Ascending aorta (tissue), 2 donors: ENCODE data around the gene SLC6A7. TPM values are rescaled to one million over a fixed set of nuclear protein-coding genes. Genes with fewer than 3 reads are reported as not detected.
"Not testable (repeated sequence)": the region's sequence is repeated elsewhere in the genome, so short reads cannot be mapped to it uniquely, and the experiment has no call there.

Source experiments
- DNase-seq, 2 donors: peaks; one replicate each; pipeline ENCODE4 v3.0.0-alpha.2; 2019; ENCODE audit warnings: low spot score in 2 of 2
- H3K27ac ChIP-seq, 2 donors: fragments of 200-600 bp; sonication (generic); one replicate each; pipeline ENCODE4 v1.5.1; 2016 to 2017; ENCODE audit warnings: mild to moderate bottlenecking in 1 of 2
- H3K27me3 ChIP-seq: fragments of 200-600 bp; sonication (generic); one replicate; pipeline ENCODE4 v1.5.1; 2017
- H3K36me3 ChIP-seq, 2 donors: fragments of 200-600 bp; sonication (generic); one replicate each; pipeline ENCODE4 v1.5.1; 2016
- H3K4me1 ChIP-seq, 2 donors: fragments of 200-600 bp; sonication (generic); one replicate each; pipeline ENCODE4 v1.5.1; 2016 to 2017; ENCODE audit warnings: mild to moderate bottlenecking in 1 of 2
- H3K4me3 ChIP-seq, 2 donors: fragments of 200-600 bp; sonication (generic); one replicate each; pipeline ENCODE4 v1.5.1; 2016 to 2017; ENCODE audit warnings: mild to moderate bottlenecking in 1 of 2
- H3K9me3 ChIP-seq, 2 donors: fragments of 200-600 bp; sonication (generic); one replicate each; pipeline ENCODE4 v1.5.1; 2016
- intact Hi-C: fragments of 100-400 bp; cut with DNase I; formaldehyde crosslinking; loops from one replicate; pipeline ENCODE4 v1.15.1; 2023
- total RNA-seq: library from RNA; depleted of rRNA; stranded (reverse); fragments of >200 nt; gene quantifications from one replicate; pipeline ENCODE4 v1.1.0, GENCODE V29; 2016
- TF ChIP-seq, protein P1 (sequence below), 3 experiments: fragments of 200-600 bp in 2 of 3; fragments of 450-650 bp in 1 of 3; sonication (generic) in 2 of 3; IDR thresholded peaks; one replicate each; pipeline ENCODE4 v1.5.1; 2016 to 2019; ENCODE audit warnings: antibody characterized with exemption in 3 of 3, mild to moderate bottlenecking in 1 of 3, moderate library complexity in 1 of 3

The SLC6A7 gene
- total RNA-seq, 1 donor from 2014 or later: not detected

DNA sequence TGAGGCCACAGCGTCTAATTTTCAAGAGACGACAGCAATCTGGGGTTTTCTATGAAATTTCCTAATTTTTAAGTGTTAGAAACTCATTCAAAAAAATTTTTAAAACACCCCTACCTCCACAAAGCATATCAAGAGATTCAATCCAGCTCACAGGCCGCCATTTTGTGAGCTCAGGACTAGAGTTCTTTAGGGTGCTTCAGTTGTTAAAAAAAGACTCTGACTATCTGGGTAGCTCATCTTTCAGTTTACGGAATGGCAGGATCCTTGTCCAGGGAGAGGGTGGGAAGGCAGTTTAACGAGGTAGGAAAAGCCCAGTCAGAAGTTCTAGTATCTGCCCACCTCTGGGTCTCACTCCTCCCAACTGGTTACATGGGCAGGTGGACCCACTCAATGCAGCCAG lies 56.6 kb downstream of the SLC6A7 start:
- no peaks in the 10 kb centered on the region for H3K27me3 ChIP-seq
- H3K27ac ChIP-seq: no peak overlapping the region
- no peaks in the 10 kb centered on the region for H3K4me1 ChIP-seq
- no peak overlapping the region for H3K4me3 ChIP-seq
- TF ChIP-seq, protein P1, sequence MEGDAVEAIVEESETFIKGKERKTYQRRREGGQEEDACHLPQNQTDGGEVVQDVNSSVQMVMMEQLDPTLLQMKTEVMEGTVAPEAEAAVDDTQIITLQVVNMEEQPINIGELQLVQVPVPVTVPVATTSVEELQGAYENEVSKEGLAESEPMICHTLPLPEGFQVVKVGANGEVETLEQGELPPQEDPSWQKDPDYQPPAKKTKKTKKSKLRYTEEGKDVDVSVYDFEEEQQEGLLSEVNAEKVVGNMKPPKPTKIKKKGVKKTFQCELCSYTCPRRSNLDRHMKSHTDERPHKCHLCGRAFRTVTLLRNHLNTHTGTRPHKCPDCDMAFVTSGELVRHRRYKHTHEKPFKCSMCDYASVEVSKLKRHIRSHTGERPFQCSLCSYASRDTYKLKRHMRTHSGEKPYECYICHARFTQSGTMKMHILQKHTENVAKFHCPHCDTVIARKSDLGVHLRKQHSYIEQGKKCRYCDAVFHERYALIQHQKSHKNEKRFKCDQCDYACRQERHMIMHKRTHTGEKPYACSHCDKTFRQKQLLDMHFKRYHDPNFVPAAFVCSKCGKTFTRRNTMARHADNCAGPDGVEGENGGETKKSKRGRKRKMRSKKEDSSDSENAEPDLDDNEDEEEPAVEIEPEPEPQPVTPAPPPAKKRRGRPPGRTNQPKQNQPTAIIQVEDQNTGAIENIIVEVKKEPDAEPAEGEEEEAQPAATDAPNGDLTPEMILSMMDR (IDR thresholded peaks at IDR 0.05): no peak
- H3K36me3 ChIP-seq: no peaks in the 10 kb centered on the region
- intact Hi-C loops: no loop called here
- no peak for DNase-seq
- H3K9me3 ChIP-seq: no peaks in the 10 kb centered on the region

DNA sequence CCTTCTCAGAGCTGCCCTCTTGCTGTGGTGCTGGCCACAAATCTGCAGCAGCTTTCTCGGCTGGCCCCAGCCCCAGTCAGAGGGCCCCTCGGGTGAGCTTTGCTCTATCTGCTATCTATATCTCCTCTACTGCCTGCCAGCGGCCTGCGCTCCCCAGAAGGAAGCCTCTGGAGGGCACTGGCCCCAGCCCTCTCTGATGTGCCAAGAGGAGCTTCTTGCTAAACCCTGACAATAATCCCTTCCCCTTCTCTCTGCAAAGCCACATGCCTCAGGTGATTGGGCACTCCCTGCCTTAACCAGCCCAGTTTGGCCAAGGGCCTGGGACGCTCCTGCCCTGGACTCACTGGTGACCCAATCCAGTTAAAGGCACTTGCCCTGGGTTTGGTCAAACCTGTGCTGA lies 57.0 kb downstream of the SLC6A7 start:
- intact Hi-C loops: no loop called here
- no peaks in the 10 kb centered on the region for H3K36me3 ChIP-seq
- DNase-seq: no peak
- H3K4me3 ChIP-seq: no peak overlapping the region
- no peaks in the 10 kb centered on the region for H3K27me3 ChIP-seq
- TF ChIP-seq, protein P1 (IDR thresholded peaks at IDR 0.05): no peak
- no peaks in the 10 kb centered on the region for H3K9me3 ChIP-seq
- H3K4me1 ChIP-seq: no peaks in the 10 kb centered on the region
- no peak overlapping the region for H3K27ac ChIP-seq

DNA sequence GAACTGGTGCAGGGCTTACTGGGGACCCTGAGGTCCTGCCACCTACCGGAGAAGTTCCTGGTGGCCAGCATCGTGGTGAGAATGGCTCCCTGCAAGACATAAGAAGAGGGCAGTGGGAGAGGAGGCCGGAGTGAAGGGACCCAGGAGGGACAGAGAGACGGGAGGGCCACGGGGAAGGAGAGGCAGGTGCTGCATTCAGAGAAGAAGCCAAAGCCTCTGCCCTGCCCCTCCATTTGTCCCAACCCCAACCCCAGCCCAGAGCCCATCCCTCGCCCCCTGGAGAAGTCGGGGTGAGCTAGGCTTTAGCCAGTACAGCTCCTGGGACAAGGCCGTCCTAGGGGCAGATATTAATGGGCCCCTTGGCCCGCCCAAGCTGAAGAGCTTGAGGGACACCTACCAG lies 57.9 kb downstream of the SLC6A7 start:
- no peaks in the 10 kb centered on the region for H3K27me3 ChIP-seq
- intact Hi-C loops: no loop called here
- no peak overlapping the region for H3K27ac ChIP-seq
- H3K36me3 ChIP-seq: no peaks in the 10 kb centered on the region
- no peaks in the 10 kb centered on the region for H3K4me1 ChIP-seq
- DNase-seq: no peak
- TF ChIP-seq, protein P1 (IDR thresholded peaks at IDR 0.05): no peak
- H3K4me3 ChIP-seq: no peak overlapping the region
- H3K9me3 ChIP-seq: no peaks in the 10 kb centered on the region

DNA sequence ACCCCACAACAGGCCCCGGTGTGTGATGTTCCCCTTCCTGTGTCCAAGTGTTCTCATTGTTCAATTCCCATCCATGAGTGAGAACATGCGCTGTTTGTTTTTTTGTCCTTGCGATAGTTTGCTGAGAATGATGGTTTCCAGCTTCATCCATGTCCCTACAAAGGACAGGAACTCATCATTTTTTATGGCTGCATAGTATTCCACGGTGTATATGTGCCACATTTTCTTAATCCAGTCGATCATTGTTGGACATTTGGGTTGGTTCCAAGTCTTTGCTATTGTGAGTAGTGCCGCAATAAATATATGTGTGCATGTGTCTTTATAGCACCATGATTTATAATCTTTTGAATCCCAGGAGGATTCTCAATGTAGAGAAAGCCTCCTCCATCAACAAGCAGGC lies 58.6 kb downstream of the SLC6A7 start:
- H3K27ac ChIP-seq, H3K9me3 ChIP-seq, intact Hi-C loops, H3K4me1 ChIP-seq, H3K4me3 ChIP-seq, H3K36me3 ChIP-seq, H3K27me3 ChIP-seq, DNase-seq: not testable (repeated sequence)

DNA sequence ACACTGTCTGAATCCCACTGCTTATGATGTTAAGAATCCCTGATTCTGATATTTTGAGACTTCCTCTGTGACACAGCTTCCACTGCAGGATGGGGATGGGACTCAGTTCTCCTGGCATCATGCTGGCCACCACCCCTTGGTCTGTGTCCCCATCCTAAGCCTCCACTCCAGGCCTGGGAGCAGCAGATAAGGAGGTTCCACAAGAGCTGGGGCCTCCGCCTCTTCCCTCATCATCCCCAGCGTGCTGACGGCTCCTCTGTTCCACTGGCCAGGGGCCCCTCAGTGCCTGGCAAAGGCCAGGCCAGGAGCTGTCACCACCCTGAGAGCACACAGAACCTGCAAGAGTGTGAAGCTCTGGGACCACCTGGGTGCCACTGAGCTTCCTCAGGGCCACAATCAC lies 59.1 kb downstream of the SLC6A7 start:
- no peak overlapping the region for H3K27ac ChIP-seq
- H3K9me3 ChIP-seq: no peaks in the 10 kb centered on the region
- H3K36me3 ChIP-seq: no peaks in the 10 kb centered on the region
- H3K4me3 ChIP-seq: no peak overlapping the region
- intact Hi-C loops: no loop called here
- no peaks in the 10 kb centered on the region for H3K27me3 ChIP-seq
- DNase-seq: no peak
- H3K4me1 ChIP-seq: no peaks in the 10 kb centered on the region
- TF ChIP-seq, protein P1 (IDR thresholded peaks at IDR 0.05): no peak

DNA sequence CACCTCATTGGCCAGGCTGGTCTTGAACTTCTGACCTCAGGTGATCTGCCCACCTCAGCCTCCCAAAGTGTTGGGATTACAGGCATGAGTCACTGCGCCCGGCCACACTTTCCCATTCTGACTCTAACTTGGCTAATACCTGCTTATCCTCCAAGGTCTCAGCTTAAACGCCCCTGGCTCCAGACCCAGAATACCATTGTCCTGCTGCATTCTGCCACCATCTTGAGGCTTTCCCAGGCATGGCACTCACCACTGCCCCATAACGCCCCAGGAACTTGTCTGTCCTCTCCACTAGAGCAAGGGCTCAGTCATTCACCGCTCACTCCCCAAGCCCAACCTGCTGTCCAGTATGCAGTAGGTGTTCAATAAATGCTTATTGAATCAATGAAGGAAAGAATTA lies 59.9 kb downstream of the SLC6A7 start:
- Histone ChIP-seq H3K4me1 (no peaks in the 10 kb centered on the region), H3K9me3 (no peaks in the 10 kb centered on the region), H3K27me3 (no peaks in the 10 kb centered on the region), H3K36me3 (no peaks in the 10 kb centered on the region), H3K4me3 (no peak overlapping the region), H3K27ac (no peak overlapping the region)
- TF ChIP-seq, protein P1 (IDR thresholded peaks at IDR 0.05): no peak
- DNase-seq: no peak
- intact Hi-C loops: no loop called here
